ENCODE measurements around the gene SEMA3C. TPM values are rescaled to one million over a fixed set of nuclear protein-coding genes. Genes with fewer than 3 reads are reported as not detected.

SEMA3C gene
- total RNA-seq (2022; extraction: Qiagen RNA extraction; ENCODE audit: low read depth): 53.3 to 66.0 TPM (median 58.4 TPM) in 5 replicates

DNA sequence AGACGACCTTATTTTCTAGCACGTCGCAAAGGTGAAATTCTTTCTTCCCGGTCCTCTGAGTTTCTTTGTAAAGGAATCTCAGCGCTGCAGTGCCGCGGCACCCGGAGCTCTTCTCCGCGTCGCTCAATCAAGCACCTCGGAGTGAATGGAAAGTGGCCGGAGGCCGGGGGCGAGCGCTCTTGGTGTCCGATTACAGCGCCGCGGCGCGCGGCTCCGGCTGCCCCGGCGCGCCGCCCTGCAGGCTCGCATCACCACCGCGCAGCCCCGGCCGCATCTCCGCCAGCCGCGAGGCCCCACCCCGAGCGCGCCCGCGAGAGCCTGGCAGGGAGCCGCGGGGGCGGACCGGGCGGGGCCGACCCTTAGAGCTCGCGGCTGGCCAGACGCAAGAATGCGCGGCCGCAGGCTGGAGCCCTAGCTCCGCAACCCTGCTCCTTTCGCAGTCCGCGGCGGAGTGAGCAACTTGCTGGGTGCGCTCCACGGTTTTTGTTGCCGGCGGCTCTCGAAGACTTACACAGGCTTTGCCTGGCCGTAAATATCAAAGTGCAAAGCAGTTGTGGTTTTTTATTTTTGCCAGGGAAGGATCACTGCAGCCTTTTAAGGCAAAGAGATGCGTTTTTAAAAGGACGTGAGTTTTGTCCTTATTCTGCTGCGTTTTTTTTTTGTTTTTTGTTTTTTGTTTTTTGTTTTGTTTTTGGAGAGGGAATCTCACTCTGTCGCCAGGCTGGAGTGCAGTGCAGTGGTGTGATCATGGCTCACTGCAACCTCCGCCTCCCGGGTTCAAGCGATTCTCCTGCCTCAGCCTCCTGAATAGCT is at the start of gene SEMA3C:
Gene SEMA3C (minus strand): TSS at position 143 of the 813 bp plus-strand sequence. CDS start 2,270 bp downstream, outside the sequence.

All from A549 treated with RU486 at 1 μM for 4 hours (cell line).